Sigmoid colon (tissue), 7 donors: ENCODE results near the gene FOXP1. TPM values are rescaled to one million over a fixed set of nuclear protein-coding genes. Genes with fewer than 3 reads are reported as not detected.

Source experiments
- DNase-seq: peaks from one replicate; pipeline ENCODE4 v3.0.0-alpha.2; 2019
- H3K27ac ChIP-seq, 4 donors: fragments of 200-600 bp; sonication (generic); one replicate each; pipeline ENCODE4 v1.5.1; 2016 to 2019; ENCODE audit warnings: mild to moderate bottlenecking in 1 of 4
- H3K27me3 ChIP-seq, 3 donors: fragments of 200-600 bp; sonication (generic); one replicate each; pipeline ENCODE4 v1.5.1; 2019; ENCODE audit warnings: mild to moderate bottlenecking in 1 of 3
- H3K36me3 ChIP-seq, 4 donors: fragments of 200-600 bp; sonication (generic); one replicate each; pipeline ENCODE4 v1.5.1; 2016 to 2019
- H3K4me1 ChIP-seq, 4 donors: fragments of 200-600 bp; sonication (generic); one replicate each; pipeline ENCODE4 v1.5.1; 2017 to 2019
- H3K4me3 ChIP-seq, 4 donors: fragments of 200-600 bp; sonication (generic); one replicate each; pipeline ENCODE4 v1.5.1; 2017 to 2019; ENCODE audit warnings: mild to moderate bottlenecking in 2 of 4, moderate library complexity in 1 of 4
- H3K9me3 ChIP-seq, 4 donors: fragments of 200-600 bp in 3 of 4; sonication (generic) in 3 of 4; one replicate each; pipeline versions ENCODE4 v1.5.1 to v1.6.1; 2013 to 2019
- EP300 ChIP-seq, 4 donors: sonication (generic); formaldehyde crosslinking; IDR thresholded peaks; one replicate each; pipeline ENCODE4 v1.6.1; 2017; ENCODE audit warnings: antibody characterized with exemption in 4 of 4
- POLR2A ChIP-seq, 2 donors: fragments of 450-650 bp; IDR thresholded peaks; one replicate each; pipeline ENCODE4 v1.6.1; 2016; ENCODE audit warnings: antibody characterized with exemption in 2 of 2, mild to moderate bottlenecking in 2 of 2, moderate library complexity in 2 of 2
- POLR2AphosphoS5 ChIP-seq, 4 donors: sonication (generic); formaldehyde crosslinking; IDR thresholded peaks; one replicate each; pipeline ENCODE4 v1.6.1; 2017; ENCODE audit warnings: antibody characterized with exemption in 4 of 4
- WGBS, 2 donors: extraction: QIAGEN DNeasy Blood & Tissue Kit; methylation state at CpG; one replicate each; pipeline ENCODE4 v1.1.7; 2013; 5-methylcytosine and 5-hydroxymethylcytosine counted together
- intact Hi-C: fragments of 100-400 bp; cut with DNase I; formaldehyde crosslinking; loops from one replicate; pipeline ENCODE4 v1.15.1; 2023
- polyA plus RNA-seq, 3 donors: library from polyadenylated mRNA; stranded (reverse); fragments of 200-250 nt; gene quantifications; one replicate each; pipeline ENCODE4 v1.2.3, GENCODE V29; 2013
- total RNA-seq, 4 donors: library from RNA; depleted of rRNA; stranded (reverse); fragments of >200 nt; gene quantifications; one replicate each; pipeline ENCODE4 v1.1.0, GENCODE V29; 2016
- TF ChIP-seq, protein P1 (sequence below), 4 experiments: fragments of 450-650 bp in 3 of 4; fragments of 200-600 bp in 1 of 4; IDR thresholded peaks; one replicate each; pipeline ENCODE4 v1.5.1; 2016 to 2019; ENCODE audit warnings: antibody characterized with exemption in 4 of 4, mild to moderate bottlenecking in 3 of 4, moderate library complexity in 2 of 4
- donor health status: healthy with polysubstance abuse.
- donor health status: Bipolar disorder and iron deficiency.
- donor health status: healthy.

The FOXP1 gene
- total and polyA plus RNA-seq, 7 donors = 13.8 to 232 (median 139) TPM

DNA sequence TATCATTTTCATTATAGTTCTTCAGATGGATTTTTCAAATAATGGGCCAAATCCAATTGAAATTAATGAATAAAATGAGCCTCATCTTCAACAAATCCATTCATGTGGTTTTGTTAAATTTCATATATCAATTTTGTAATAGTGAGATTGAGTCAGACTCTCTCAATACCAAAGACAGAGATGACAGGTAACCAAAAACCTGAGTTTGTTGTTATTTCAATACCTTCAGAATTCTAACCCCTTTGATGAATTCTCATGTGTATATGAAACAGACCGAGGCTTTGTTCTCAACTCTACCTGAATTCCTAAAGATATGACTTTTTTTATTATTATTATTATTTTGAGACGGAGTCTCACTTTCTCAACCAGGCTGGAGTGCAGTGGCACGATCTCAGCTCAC, 92.8 kb downstream of the FOXP1 start:
- Histone ChIP-seq H3K36me3 (peaks cover 0 to 25% (median 0%) of the 10 kb centered on the region in 4 donors), H3K27ac (no peak overlapping the region), H3K9me3 (no peaks in the 10 kb centered on the region), H3K4me3 (no peak overlapping the region), H3K4me1 (peaks cover 0 to 6% (median 3%) of the 10 kb centered on the region in 4 donors), H3K27me3 (no peaks in the 10 kb centered on the region)
- WGBS, 2 donors = 96 to 98% methylated on average over 3 of the region's 3 CpGs
- DNase-seq = no peak
- intact Hi-C loops = no loop called here
- TF ChIP-seq POLR2A (IDR thresholded peaks at IDR 0.05) (no peak), POLR2AphosphoS5 (IDR thresholded peaks at IDR 0.05) (no peak), EP300 (IDR thresholded peaks at IDR 0.05) (no peak)
- TF ChIP-seq, protein P1, sequence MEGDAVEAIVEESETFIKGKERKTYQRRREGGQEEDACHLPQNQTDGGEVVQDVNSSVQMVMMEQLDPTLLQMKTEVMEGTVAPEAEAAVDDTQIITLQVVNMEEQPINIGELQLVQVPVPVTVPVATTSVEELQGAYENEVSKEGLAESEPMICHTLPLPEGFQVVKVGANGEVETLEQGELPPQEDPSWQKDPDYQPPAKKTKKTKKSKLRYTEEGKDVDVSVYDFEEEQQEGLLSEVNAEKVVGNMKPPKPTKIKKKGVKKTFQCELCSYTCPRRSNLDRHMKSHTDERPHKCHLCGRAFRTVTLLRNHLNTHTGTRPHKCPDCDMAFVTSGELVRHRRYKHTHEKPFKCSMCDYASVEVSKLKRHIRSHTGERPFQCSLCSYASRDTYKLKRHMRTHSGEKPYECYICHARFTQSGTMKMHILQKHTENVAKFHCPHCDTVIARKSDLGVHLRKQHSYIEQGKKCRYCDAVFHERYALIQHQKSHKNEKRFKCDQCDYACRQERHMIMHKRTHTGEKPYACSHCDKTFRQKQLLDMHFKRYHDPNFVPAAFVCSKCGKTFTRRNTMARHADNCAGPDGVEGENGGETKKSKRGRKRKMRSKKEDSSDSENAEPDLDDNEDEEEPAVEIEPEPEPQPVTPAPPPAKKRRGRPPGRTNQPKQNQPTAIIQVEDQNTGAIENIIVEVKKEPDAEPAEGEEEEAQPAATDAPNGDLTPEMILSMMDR (IDR thresholded peaks at IDR 0.05) = no peak

DNA sequence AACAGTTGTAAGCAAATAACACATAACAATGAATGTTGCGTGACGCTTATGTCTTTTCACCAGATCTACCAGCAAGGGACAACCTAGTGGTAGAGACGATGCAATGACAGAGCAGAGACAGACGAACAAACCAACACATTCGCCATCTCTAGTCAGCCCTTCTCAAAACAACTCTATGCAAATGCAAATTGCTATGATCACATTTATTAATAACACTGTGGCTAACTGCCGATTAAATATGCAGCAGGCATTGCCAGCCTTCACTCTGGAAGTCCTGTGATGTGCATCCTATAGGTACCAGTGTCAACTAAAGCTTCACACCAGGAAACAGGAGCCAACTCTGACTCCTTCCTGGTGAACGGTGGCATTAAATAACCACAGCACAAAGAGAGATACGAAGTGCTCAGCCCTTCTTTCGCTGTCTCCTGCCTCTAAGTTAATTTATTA, 94.2 kb downstream of the FOXP1 start:
- Histone ChIP-seq H3K27ac (no peak overlapping the region), H3K9me3 (no peaks in the 10 kb centered on the region), H3K27me3 (no peaks in the 10 kb centered on the region), H3K36me3 (peaks cover 0 to 25% (median 0%) of the 10 kb centered on the region in 4 donors), H3K4me3 (no peak overlapping the region), H3K4me1 (peaks cover 0 to 3% (median 1%) of the 10 kb centered on the region in 4 donors)
- TF ChIP-seq, protein P1 (IDR thresholded peaks at IDR 0.05) = no peak
- TF ChIP-seq EP300 (IDR thresholded peaks at IDR 0.05) (no peak), POLR2AphosphoS5 (IDR thresholded peaks at IDR 0.05) (no peak), POLR2A (IDR thresholded peaks at IDR 0.05) (no peak)
- DNase-seq = no peak
- 80 to 91% methylated on average over 9 of the region's 9 CpGs for WGBS, 2 donors
- intact Hi-C loops = no loop called here

GRCh38 chr3:71488882-71489281, 94.6 kb downstream of the FOXP1 start:
- Histone ChIP-seq H3K4me3 (no peak overlapping the region), H3K27ac (no peak overlapping the region), H3K4me1 (peaks cover 0 to 3% (median 1%) of the 10 kb centered on the region in 4 donors), H3K36me3 (peaks cover 0 to 25% (median 0%) of the 10 kb centered on the region in 4 donors), H3K9me3 (no peaks in the 10 kb centered on the region), H3K27me3 (no peaks in the 10 kb centered on the region)
- TF ChIP-seq EP300 (IDR thresholded peaks at IDR 0.05) = no peak
- TF ChIP-seq, protein P1 (IDR thresholded peaks at IDR 0.05) = no peak
- TF ChIP-seq POLR2A (IDR thresholded peaks at IDR 0.05) = no peak
- no peak for TF ChIP-seq POLR2AphosphoS5 (IDR thresholded peaks at IDR 0.05)
- 88 to 93% methylated on average over 9 of the region's 9 CpGs for WGBS, 2 donors
- intact Hi-C loops = no loop called here
- DNase-seq = no peak

DNA sequence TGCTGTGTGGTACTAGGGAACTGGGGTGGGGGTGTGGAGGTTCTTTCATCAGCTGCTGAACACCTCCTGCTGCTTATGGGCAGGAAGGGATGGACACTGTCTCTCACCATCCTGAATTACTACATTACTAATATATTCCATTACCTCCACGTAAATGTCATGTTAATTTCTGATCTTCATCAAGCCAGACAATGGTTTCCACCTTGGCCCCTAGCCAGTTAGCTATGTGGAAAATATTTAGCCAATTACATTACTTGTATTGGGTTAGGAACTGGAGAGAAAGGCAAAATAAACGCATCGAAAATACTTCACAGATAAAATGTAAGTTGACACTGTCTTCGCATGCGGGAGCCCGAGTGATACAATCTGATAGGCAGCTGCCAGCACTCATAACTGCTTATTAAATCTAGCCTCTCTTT, 95.1 kb downstream of the FOXP1 start:
- no peak for DNase-seq
- intact Hi-C loops = no loop called here
- H3K4me1 ChIP-seq = peaks cover 0 to 3% (median 1%) of the 10 kb centered on the region in 4 donors
- H3K9me3 ChIP-seq = no peaks in the 10 kb centered on the region
- peaks cover 0 to 25% (median 0%) of the 10 kb centered on the region in 4 donors for H3K36me3 ChIP-seq
- no peak overlapping the region for H3K27ac ChIP-seq
- no peak overlapping the region for H3K4me3 ChIP-seq
- WGBS, 2 donors = 80 to 89% methylated on average over 6 of the region's 6 CpGs
- H3K27me3 ChIP-seq = no peaks in the 10 kb centered on the region
- TF ChIP-seq EP300 (IDR thresholded peaks at IDR 0.05) (no peak), POLR2AphosphoS5 (IDR thresholded peaks at IDR 0.05) (no peak)

- intact Hi-C loops = no loop called here
- 66 to 92% methylated on average over 5 of the region's 5 CpGs for WGBS, 2 donors
Measured at GRCh38 chr3:71487418-71487817, 96.1 kb downstream of the FOXP1 start.

More at GRCh38 chr3:71487418-71487817, 96.1 kb downstream of the FOXP1 start:
- TF ChIP-seq POLR2AphosphoS5 (IDR thresholded peaks at IDR 0.05) (no peak), EP300 (IDR thresholded peaks at IDR 0.05) (no peak), POLR2A (IDR thresholded peaks at IDR 0.05) (no peak)
- TF ChIP-seq, protein P1 (IDR thresholded peaks at IDR 0.05) = no peak
- no peak overlapping the region for H3K27ac ChIP-seq
- peaks cover 0 to 18% (median 0%) of the 10 kb centered on the region in 4 donors for H3K36me3 ChIP-seq
- no peak for DNase-seq
- H3K4me3 ChIP-seq = no peak overlapping the region
- peaks cover 0 to 3% (median 1%) of the 10 kb centered on the region in 4 donors for H3K4me1 ChIP-seq
- H3K27me3 ChIP-seq = no peaks in the 10 kb centered on the region
- no peaks in the 10 kb centered on the region for H3K9me3 ChIP-seq
